DMS 273 treated with DMSO at 0.1 percent for 48 hours (cell line): ENCODE results near the gene POLL.

Source experiments
- DNase-seq: peaks from one replicate; lab custom pipeline; 2025; lab: John Stamatoyannopoulos, UW

The POLL gene

GRCh38 chr10:101573885-101574753 lies 13.9 kb downstream of the POLL start:
- no peak for DNase-seq

DNA sequence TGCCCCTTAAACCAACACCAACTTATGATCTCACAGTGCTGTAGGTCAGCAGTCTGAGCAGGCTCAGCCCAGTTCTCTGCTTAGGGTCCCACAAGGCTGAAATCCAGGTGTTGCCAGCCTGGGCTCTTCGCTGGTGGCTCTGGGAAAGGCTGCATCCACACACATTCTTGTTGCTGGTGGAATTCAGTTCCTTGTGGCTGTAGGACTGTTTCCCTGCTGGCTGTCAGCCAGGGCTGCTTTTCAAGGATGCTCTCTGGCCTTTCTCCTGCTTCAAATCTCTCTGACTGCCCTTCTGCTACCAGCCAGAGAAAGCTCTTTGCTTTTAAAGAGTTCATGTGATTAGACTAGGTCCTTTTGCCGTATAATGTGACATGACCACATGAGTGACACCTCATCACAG lies 15.3 kb downstream of the POLL start:
- no peak for DNase-seq

DNA sequence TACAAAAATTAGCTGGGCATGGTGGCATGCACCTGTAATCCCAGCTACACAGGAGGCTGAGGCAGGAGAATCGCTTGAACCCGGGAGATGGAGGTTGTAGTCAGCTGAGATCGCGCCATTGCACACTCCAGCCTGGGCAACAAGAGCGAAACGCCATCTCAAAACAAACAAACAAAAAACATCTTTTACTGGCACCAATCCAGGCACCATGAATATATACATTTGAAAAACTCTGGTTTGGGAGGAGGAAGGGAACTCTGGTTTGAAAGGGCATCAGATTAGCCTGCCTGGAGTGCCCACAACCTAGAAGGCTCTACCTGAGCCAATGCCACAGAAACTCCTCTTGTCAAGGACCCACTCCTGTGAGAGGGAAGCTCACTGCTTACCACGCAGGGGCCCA lies 15.9 kb downstream of the POLL start:
- DNase-seq = no peak

DNA sequence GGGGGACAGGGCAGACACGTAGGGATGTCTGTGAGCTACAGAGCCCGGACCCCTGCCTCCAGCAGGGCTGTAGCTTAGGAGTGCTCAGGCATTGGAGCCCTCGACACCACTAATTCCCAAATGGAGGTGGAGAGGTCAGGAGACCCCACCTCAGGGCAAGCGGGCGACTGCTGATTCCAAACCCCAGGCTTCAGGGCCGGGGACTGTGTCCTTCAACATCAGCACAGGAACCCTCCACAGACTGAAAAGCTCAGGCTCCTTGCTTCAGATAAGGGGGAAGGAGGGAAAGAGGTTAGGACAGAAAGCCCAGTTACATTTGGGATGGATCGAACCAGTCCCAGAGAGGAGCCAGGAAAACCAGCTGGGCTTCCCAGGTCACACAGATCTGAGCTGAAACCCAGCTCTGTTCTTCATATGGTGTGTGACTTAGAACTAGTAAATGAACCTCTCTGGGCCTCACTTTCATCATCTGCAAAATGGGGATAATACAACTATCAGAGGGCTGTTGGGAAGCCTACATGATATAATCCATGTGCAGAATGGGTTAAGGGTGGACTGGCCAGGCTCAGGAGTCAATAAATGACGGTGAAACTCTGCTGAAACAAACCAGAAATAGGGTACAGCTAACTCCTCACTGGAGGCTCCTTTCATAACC lies 16.7 kb downstream of the POLL start:
- no peak for DNase-seq

DNA sequence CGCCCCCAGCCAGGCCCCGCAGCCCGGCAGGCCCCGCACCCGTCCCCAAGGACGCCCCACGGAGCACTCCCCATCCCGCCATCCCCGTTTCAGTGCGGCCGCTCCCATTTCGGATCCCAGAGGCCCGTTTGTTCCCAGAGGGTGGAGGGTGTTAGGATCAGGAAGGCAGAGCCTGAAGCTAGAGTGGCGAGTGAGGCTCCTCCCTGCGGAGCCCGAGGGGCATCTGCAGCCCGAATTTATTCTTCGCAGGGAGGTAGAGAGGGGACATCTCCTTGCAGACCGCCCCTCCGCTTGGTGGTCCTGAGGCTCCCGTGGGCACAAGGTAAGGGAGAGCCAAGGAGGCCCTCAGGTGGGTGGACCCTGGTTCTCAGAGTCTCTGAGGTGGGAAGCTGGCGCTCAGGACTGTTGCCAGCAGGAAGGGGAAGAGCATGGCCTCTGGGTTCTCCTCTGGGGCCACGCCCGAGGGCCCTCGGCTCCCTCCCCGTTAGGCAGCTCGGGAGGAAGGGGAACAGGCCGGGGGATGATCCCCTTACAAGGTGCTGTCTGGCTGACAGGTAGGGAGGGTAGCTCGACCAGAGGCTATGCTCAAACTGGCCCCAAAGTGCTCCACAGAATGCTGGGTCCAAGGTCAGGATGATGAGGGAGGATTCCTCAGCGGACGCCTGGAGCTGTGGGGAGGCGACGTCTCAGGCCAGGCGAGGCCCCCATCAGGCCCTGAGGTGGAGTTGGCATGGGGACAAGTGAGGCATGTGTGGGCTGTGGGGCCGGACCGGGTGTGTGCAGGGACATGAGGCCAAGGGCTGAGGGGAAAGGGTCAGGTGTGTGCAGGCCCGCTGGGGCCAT lies 17.4 kb downstream of the POLL start:
- no peak for DNase-seq

GRCh38 chr10:101569622-101570427 lies 18.2 kb downstream of the POLL start:
- DNase-seq = peak; percentile 15

GRCh38 chr10:101569323-101569621 lies 18.8 kb downstream of the POLL start:
- DNase-seq = no peak

DNA sequence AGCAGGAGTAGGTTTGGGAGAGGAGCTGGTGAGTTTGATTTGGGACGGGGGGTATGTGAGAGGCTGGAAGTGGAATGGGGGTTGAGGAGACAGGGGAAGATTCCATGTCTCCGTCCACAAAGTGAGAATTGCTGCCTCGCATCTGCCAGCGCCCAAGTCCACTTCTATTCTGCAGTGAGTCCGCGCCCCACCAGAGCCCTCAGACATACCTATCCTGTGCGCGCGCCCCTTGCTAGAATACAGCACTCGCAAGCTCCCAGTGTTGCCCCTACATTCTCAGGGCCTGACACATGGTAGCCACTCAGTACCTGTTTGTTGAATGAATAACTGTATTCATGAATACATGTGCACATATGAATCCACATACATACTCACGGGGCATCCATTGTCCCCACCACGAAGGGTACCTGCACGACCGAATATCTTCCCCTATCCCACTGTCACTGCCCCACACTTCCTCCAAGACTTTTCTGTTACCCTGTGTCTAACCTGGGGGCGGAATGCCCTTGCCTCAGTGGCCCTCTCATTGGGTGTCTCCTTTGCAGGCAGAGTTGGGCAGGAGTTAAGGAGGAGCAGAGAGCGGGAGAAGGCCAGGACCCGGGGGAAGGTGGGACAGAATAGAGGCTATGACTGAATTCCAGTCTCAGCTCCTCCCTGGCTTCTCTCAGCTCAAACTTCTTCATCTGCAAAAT lies 19.9 kb downstream of the POLL start:
- DNase-seq = no peak

- no peak for DNase-seq
Observed at GRCh38 chr10:101567165-101568006, 20.7 kb downstream of the POLL start.

GRCh38 chr10:101566333-101567164 lies 21.5 kb downstream of the POLL start:
- DNase-seq = no peak

DNA sequence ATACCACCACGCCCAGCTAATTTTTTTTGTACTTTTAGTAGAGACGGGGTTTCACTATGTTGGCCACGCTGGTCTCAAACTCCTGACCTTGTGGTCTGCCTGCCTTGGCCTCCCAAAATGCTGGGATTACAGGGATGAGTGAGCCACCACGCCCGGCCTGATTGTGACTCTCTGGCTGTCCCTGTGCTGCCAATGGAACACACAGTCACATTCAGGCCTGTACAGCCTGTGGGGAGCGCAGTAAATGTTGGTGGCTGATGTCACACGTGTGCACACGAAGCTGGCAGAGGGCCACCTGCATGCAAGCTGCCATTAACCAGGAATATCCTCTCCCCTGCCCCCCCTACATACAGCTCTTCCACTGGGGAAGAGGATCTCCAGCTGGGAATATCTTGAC lies 22.1 kb downstream of the POLL start:
- no peak for DNase-seq

DNA sequence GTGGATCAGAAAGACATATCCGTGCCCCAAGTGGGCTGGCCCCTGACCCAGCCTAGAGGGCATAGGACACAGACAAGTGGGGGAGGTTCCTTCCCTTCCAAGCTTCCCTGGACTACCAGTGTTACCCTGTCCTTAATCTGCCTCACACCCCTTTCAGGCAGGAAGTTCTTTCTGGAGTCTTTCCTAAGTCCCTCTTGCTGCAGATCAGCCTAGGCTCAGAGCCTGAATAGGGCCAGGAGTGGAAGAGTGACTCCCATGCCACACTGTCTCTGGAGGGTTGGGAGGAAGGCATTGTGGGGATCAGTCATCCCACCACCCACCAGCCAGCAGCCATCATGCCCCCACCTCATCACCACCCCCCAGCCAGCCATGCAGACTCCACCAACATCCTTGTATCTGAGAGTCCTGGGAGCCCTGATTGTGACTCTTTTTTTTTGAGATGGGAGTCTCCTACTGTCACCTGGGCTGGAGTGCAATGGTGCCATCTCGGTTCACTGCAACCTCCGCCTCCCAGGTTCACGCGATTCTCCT lies 22.6 kb downstream of the POLL start:
- DNase-seq = no peak

DNA sequence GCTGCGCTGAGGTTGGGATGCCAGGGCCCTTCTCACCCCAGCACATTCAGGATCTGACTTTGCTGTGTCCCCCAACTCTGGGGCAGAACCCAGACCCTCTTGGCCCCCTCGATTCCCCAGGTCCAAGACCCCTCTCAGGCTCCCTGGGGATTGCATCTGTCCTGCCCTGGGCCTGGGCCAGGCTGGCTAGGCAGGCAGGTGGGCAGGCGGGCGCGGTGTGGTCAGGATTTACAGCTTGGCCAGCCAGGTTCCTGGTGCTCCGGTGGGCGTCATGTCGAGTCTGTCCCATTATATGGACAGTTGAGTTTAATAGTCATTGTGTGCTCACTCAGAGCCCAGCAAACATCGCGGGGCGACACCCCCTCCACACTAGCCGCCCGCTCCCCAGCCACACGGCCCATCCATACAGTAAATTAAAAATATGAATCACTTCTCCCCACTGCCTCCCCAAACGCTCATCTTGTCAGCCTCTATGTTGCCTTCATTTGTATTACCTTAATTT lies 23.5 kb downstream of the POLL start:
- no peak for DNase-seq

DNA sequence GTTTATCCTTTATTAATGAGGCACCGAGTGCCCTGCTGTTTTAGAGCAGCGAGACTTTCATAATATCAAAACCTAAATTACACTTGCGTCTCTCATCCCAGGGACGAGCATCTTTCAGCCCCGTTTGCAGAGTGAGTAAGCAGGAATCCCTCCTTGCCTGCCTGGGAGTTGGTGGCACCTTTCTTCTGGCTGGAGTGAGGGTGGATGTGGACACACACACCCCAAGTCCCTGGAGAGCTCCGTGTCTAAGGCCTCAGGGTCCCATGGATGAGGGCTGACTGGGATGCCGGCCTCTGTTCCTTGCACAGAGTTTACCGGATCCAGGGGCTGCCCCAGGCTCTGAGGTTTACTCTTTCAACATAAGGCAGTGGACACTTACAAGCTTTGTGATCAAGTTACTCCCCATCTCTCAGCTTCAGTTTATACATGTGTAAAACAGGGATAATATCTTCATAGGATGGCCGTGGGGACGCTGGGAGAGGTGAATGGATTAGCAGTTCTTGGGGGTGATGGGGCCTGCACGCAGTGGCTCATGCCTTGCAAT lies 24.5 kb downstream of the POLL start:
- DNase-seq = no peak

DNA sequence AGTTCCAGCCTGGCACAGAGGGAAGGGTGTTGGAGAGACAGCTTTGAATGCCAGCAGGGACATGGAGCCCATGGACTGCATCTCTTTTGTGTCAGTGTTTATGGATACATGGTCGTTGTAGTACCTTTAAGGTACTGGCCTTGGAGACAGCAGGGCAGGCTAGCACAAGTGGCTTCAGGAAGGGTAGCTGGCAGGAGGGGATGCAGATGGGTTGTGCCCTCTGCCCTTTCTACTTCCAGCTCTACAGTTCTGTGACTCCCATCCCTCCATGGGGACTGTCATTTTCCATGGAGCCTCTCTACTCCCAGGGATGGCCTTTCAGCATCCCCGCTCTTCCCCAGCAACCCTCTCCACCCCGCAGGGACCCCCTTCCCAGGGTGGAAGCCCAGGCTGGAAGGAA lies 25.1 kb downstream of the POLL start:
- no peak for DNase-seq

- no peak for DNase-seq
Observed at GRCh38 chr10:101562231-101562630, 25.8 kb downstream of the POLL start.

DNA sequence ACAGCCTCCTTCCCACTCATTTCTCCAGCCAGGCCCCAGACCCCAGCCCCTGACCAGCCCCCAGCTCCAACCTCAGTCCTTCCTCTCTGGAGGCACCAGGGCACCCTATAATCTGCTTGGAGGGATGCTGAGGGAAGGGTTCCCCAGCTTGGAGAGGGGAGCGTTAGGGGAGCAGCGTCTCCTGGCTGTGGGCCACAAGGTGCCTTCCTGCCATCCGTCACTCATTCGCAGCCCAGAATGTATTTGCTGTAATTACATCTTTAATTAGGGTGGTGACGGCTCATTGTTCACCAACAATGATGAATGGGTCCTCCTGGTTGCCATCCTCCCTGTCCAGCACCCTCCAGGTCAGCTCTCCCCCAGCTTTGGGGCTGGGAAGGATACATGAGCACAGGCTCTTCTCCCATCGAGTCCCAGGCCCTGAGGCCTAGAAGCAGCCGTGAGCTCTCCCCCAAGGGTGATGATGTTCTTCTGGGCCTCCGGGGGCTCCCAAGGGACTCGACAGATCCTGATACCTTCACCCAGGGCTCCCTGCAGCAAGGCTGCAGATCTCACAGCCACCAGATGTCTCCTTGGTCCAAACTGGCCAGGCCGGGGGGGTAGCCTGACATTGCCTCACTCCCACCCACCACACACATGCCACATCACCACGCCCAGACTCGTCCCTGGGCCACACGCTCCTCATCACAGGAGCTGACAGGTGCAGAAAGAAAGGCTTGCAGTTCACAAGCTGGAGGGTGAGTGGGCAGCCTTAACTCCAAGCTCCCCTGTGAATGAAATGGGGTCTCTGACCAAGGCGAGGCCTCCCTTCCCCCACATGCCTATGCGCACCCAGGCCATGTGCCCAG lies 26.8 kb downstream of the POLL start:
- DNase-seq = no peak
